Mucosa of gallbladder (tissue), 1 donor: Measurements from ENCODE around the gene ZNG1B. TPM values are rescaled to one million over a fixed set of nuclear protein-coding genes. Genes with fewer than 3 reads are reported as not detected.
"Not testable (repeated sequence)": the region's sequence is repeated elsewhere in the genome, so short reads cannot be mapped to it uniquely, and the experiment has no call there.

Experiments
- DNase-seq: peaks from one replicate; pipeline ENCODE4 v3.0.0-alpha.2; 2020; ENCODE audit warnings: low spot score
- total RNA-seq: library from RNA; stranded (reverse); gene quantifications from one replicate; pipeline ENCODE4 v1.2.1, GENCODE V29; 2021
- donor health status: DM: no; HTN: no; CAD: no.

ZNG1B gene
- total RNA-seq, 1 donor from 2014 or later: 29.5 TPM

- not testable (repeated sequence) for DNase-seq
Observed at GRCh38 chr2:113503094-113504042, 65.9 kb downstream of the ZNG1B start.

GRCh38 chr2:113504081-113504480 is 66.6 kb downstream of the ZNG1B start:
- DNase-seq: not testable (repeated sequence)

- not testable (repeated sequence) for DNase-seq
Observed at GRCh38 chr2:113507394-113508140, 70.1 kb downstream of the ZNG1B start.

- not testable (repeated sequence) for DNase-seq
Observed at GRCh38 chr2:113508187-113508586, 70.7 kb downstream of the ZNG1B start.

- not testable (repeated sequence) for DNase-seq
Observed at GRCh38 chr2:113510913-113511312, 73.4 kb downstream of the ZNG1B start.

GRCh38 chr2:113511859-113512258 is 74.4 kb downstream of the ZNG1B start:
- DNase-seq: not testable (repeated sequence)

GRCh38 chr2:113515457-113515856 is 78.0 kb downstream of the ZNG1B start:
- DNase-seq: not testable (repeated sequence)

GRCh38 chr2:113515995-113516394 is 78.5 kb downstream of the ZNG1B start:
- DNase-seq: not testable (repeated sequence)

GRCh38 chr2:113517025-113517424 is 79.5 kb downstream of the ZNG1B start:
- DNase-seq: not testable (repeated sequence)

- DNase-seq: not testable (repeated sequence)
Observed at GRCh38 chr2:113520837-113521236, 83.3 kb downstream of the ZNG1B start.

GRCh38 chr2:113521492-113521891 is 84.0 kb downstream of the ZNG1B start:
- DNase-seq: not testable (repeated sequence)

- not testable (repeated sequence) for DNase-seq
Observed at GRCh38 chr2:113524986-113525385, 87.5 kb downstream of the ZNG1B start.

GRCh38 chr2:113527350-113528045 is 90.0 kb downstream of the ZNG1B start:
- DNase-seq: not testable (repeated sequence)

- not testable (repeated sequence) for DNase-seq
Observed at GRCh38 chr2:113528126-113528525, 90.6 kb downstream of the ZNG1B start.

- DNase-seq: not testable (repeated sequence)
Observed at GRCh38 chr2:113528904-113529303, 91.4 kb downstream of the ZNG1B start.

- DNase-seq: not testable (repeated sequence)
Observed at GRCh38 chr2:113532991-113533390, 95.5 kb downstream of the ZNG1B start.

GRCh38 chr2:113536573-113536972 is 99.1 kb downstream of the ZNG1B start:
- DNase-seq: not testable (repeated sequence)

GRCh38 chr2:113540834-113541203 is 103.3 kb downstream of the ZNG1B start:
- not testable (repeated sequence) for DNase-seq

GRCh38 chr2:113541204-113541975 is 103.9 kb downstream of the ZNG1B start:
- peak; percentile 20 for DNase-seq

GRCh38 chr2:113541976-113542485 is 104.5 kb downstream of the ZNG1B start:
- DNase-seq: not testable (repeated sequence)

- DNase-seq: not testable (repeated sequence)
Observed at GRCh38 chr2:113542529-113542928, 105.0 kb downstream of the ZNG1B start.
